ENCODE measurements around the gene ARF3. TPM values are rescaled to one million over a fixed set of nuclear protein-coding genes. Genes with fewer than 3 reads are reported as not detected.

Gene ARF3
- total RNA-seq, 1 experiment from 2014 or later, result 224 TPM

- intact Hi-C loops (cut with micrococcal nuclease; ENCODE audit: unreplicated experiment), result no loop called here
- H3K36me3 ChIP-seq (ENCODE audit: control insufficient read depth, insufficient read depth, low read length), result peaks cover 17% of the 10 kb centered on the region
- H3K4me3 ChIP-seq (ENCODE audit: low read depth in 2 of 2, low read length in 2 of 2), result no peak overlapping the region
- ATAC-seq (no peak), DNase-seq (ENCODE audit: low read depth, low spot score) (no peak)
- ChIA-PET CTCF (interaction anchor here (0.7 kb wide), 1 partner anchor 68 kb away, joined by 16 read pairs; no protein-coding TSS in a partner anchor), POLR2A (no interaction called here)
- H3K9me3 ChIP-seq (ENCODE audit: control insufficient read depth, insufficient read depth, low read depth, low read length), result no peaks in the 10 kb centered on the region
- in situ Hi-C loops (cut with HindIII; ENCODE audit: low pct_unique_long_range_greater_than_20kb, low sequenced_read_pairs), result no loop called here
- BruUV-seq (replicated peaks), result no TSS peak
- TF ChIP-seq, protein P1, sequence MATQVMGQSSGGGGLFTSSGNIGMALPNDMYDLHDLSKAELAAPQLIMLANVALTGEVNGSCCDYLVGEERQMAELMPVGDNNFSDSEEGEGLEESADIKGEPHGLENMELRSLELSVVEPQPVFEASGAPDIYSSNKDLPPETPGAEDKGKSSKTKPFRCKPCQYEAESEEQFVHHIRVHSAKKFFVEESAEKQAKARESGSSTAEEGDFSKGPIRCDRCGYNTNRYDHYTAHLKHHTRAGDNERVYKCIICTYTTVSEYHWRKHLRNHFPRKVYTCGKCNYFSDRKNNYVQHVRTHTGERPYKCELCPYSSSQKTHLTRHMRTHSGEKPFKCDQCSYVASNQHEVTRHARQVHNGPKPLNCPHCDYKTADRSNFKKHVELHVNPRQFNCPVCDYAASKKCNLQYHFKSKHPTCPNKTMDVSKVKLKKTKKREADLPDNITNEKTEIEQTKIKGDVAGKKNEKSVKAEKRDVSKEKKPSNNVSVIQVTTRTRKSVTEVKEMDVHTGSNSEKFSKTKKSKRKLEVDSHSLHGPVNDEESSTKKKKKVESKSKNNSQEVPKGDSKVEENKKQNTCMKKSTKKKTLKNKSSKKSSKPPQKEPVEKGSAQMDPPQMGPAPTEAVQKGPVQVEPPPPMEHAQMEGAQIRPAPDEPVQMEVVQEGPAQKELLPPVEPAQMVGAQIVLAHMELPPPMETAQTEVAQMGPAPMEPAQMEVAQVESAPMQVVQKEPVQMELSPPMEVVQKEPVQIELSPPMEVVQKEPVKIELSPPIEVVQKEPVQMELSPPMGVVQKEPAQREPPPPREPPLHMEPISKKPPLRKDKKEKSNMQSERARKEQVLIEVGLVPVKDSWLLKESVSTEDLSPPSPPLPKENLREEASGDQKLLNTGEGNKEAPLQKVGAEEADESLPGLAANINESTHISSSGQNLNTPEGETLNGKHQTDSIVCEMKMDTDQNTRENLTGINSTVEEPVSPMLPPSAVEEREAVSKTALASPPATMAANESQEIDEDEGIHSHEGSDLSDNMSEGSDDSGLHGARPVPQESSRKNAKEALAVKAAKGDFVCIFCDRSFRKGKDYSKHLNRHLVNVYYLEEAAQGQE (IDR thresholded peaks at IDR 0.05; ENCODE audit: insufficient read depth in 1 of 2, low read depth in 2 of 2, low read length in 1 of 2), result no peak
- no peak for TF ChIP-seq CTCF (IDR thresholded peaks at IDR 0.05)
- TF ChIP-seq POLR2AphosphoS5 (IDR thresholded peaks at IDR 0.05; ENCODE audit: low read depth, low read length), result no peak
- no peak for TF ChIP-seq TCF7L2 (IDR thresholded peaks at IDR 0.05; ENCODE audit: low read depth, low read length)
- no peak for TF ChIP-seq SIN3A (IDR thresholded peaks at IDR 0.05; ENCODE audit: borderline replicate concordance, insufficient read depth, low read depth, low read length)
- no peak overlapping the region for H3K27ac ChIP-seq (ENCODE audit: low read length)
- no peaks in the 10 kb centered on the region for H3K4me1 ChIP-seq (ENCODE audit: control insufficient read depth, insufficient read depth, low read length)
- no peaks in the 10 kb centered on the region for H3K27me3 ChIP-seq (ENCODE audit: control insufficient read depth, insufficient read depth, low read length)
These were observed 30.0 kb downstream of the ARF3 start for GRCh38 chr12:48927261-48927660.

GRCh38 chr12:48925304-48926011 is 31.8 kb downstream of the ARF3 start, which contains the start of gene FKBP11:
FKBP11 (minus strand) TSS chr12:48925492; CDS start chr12:48925428, 64 bp downstream.
- in situ Hi-C loops (cut with HindIII; ENCODE audit: low pct_unique_long_range_greater_than_20kb, low sequenced_read_pairs), result no loop called here
- no peak within 1 kb of the TSS for H3K27ac ChIP-seq (ENCODE audit: low read length)
- H3K9me3 ChIP-seq (ENCODE audit: control insufficient read depth, insufficient read depth, low read depth, low read length), result no peaks in the 10 kb centered on the region
- TF ChIP-seq CTCF (IDR thresholded peaks at IDR 0.05) (no peak), TCF7L2 (IDR thresholded peaks at IDR 0.05; ENCODE audit: low read depth, low read length) (no peak), POLR2AphosphoS5 (IDR thresholded peaks at IDR 0.05; ENCODE audit: low read depth, low read length) (no peak), SIN3A (IDR thresholded peaks at IDR 0.05; ENCODE audit: borderline replicate concordance, insufficient read depth, low read depth, low read length) (no peak)
- TF ChIP-seq, protein P1 (IDR thresholded peaks at IDR 0.05; ENCODE audit: insufficient read depth in 1 of 2, low read depth in 2 of 2, low read length in 1 of 2), result no peak
- intact Hi-C loops (cut with micrococcal nuclease; ENCODE audit: unreplicated experiment), result no loop called here
- no peaks in the 10 kb centered on the region for H3K27me3 ChIP-seq (ENCODE audit: control insufficient read depth, insufficient read depth, low read length)
- H3K4me3 ChIP-seq (ENCODE audit: low read depth in 2 of 2, low read length in 2 of 2), result peak within 1 kb of the TSS; percentile 40
- no TSS peak for BruUV-seq (replicated peaks)
- ATAC-seq (peak; percentile 82), DNase-seq (ENCODE audit: low read depth, low spot score) (no peak)
- CTCF ChIA-PET, result no interaction called here
- peaks cover 14% of the 10 kb centered on the region for H3K36me3 ChIP-seq (ENCODE audit: control insufficient read depth, insufficient read depth, low read length)
- POLR2A ChIA-PET, result interaction anchor here (0.8 kb wide), 1 partner anchor 73 kb away, joined by 10 read pairs; the partner anchor contains the start of gene DDX23
- H3K4me1 ChIP-seq (ENCODE audit: control insufficient read depth, insufficient read depth, low read length), result no peaks in the 10 kb centered on the region

Measured in Panc1 (cell line).